Right lobe of liver (tissue), 6 donors: Measurements from ENCODE around the gene MED28. TPM values are rescaled to one million over a fixed set of nuclear protein-coding genes. Genes with fewer than 3 reads are reported as not detected.
A peak's percentile ranks its signal among the peaks of the same experiment; 100 is the strongest.

Experiments
- ATAC-seq, 4 donors: fragments of 200-7000 bp; cut with Tn5 transposase; one replicate each; pipeline ENCODE4 v1.9.1; 2020; ENCODE audit warnings: mild to moderate bottlenecking in 4 of 4, moderate library complexity in 4 of 4
- DNase-seq, 3 donors: peaks; one replicate each; pipeline ENCODE4 v3.0.0-alpha.2; 2020
- H3K27ac ChIP-seq, 3 donors: fragments of 200-600 bp; one replicate each; pipeline ENCODE4 v1.8.0; 2022
- H3K27me3 ChIP-seq, 2 donors: fragments of 200-600 bp; one replicate each; pipeline ENCODE4 v1.8.0; 2022
- H3K36me3 ChIP-seq, 4 donors: fragments of 200-600 bp; sonication (generic) in 1 of 4; one replicate each; pipeline versions ENCODE4 v1.5.1 to v1.8.0; 2017 to 2022; ENCODE audit warnings: control low read depth in 1 of 4
- H3K4me1 ChIP-seq, 4 donors: fragments of 200-600 bp; sonication (generic) in 1 of 4; one replicate each; pipeline versions ENCODE4 v1.5.1 to v1.8.0; 2017 to 2022; ENCODE audit warnings: control low read depth in 1 of 4
- H3K4me3 ChIP-seq, 3 donors: fragments of 200-600 bp; one replicate each; pipeline ENCODE4 v1.8.0; 2022
- H3K9me3 ChIP-seq, 4 donors: fragments of 200-600 bp; sonication (generic) in 1 of 4; one replicate each; pipeline versions ENCODE4 v1.5.1 to v1.8.0; 2017 to 2022; ENCODE audit warnings: control low read depth in 1 of 4
- POLR2A ChIP-seq: fragments of 450-650 bp; IDR thresholded peaks from one replicate; pipeline ENCODE4 v1.6.1; 2017; ENCODE audit warnings: antibody characterized with exemption, mild to moderate bottlenecking
- WGBS: methylation state at CpG from one replicate; pipeline ENCODE4 v1.1.6; 2018; ENCODE audit warnings: low coverage, low lambda C conversion rate; ENCODE audit not compliant: insufficient coverage; ENCODE audit errors: missing lambda C conversion rate; 5-methylcytosine and 5-hydroxymethylcytosine counted together
- intact Hi-C, 2 donors: fragments of 100-400 bp; cut with DNase I; formaldehyde crosslinking; loops; one replicate each; pipeline versions ENCODE4 v1.11.2 to v1.14.1; 2022
- total RNA-seq, 6 experiments: library from RNA; depleted of rRNA in 2 of 6; stranded (reverse); fragments of >200 nt in 2 of 6; fragmentation: NEBNext Ultra II Directional in 3 of 6; extraction: Animal tissue kit (Norgen Biotek cat#: 25700) in 3 of 6; gene quantifications; one replicate each; pipeline versions ENCODE4 v1.1.0 to v1.2.4, GENCODE V29; 2016 to 2023
- TF ChIP-seq, protein P1 (sequence below), 4 donors: fragments of 200-600 bp in 3 of 4; fragments of 450-650 bp in 1 of 4; IDR thresholded peaks; one replicate each; pipeline versions ENCODE4 v1.5.1 to v1.8.0; 2016 to 2022; ENCODE audit warnings: antibody characterized with exemption in 4 of 4, mild to moderate bottlenecking in 2 of 4
- donor health status: DM: no; HTN: yes; CAD: no.
- donor health status: DM: no; HTN: no; CAD: no.
- donor health status: DM: no; HTN: no; CAD: no.
- donor health status: DM: no; HTN: yes; CAD: no.
- donor health status: DM: no; HTN: yes; CAD: no.

The MED28 gene
- total RNA-seq, 6 experiments from 2014 or later: 3.8 to 18.6 (median 15.3) TPM

DNA sequence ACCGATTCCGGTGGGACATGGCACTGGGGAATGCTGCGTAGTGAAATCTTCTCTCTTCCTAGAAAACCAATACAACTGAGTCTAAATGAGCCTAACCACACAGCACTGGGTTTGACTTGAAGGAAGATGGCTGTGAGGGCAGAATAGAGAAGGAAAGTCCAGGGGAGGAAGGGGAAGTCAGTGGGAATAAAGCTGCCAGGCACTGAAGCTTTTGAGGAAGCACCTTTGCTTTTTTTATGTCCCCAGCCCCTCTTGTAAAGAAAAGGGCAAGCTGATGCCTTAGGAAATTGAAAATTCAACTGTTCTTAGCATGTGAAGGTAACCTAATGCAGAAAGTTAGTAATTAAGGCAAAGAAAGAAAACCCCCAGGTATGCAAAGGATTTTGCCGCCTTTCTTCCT, 20.6 kb downstream of the MED28 start:
- Histone ChIP-seq H3K36me3 (peaks cover 0 to 33% (median 9%) of the 10 kb centered on the region in 4 donors), H3K27me3 (no peaks in the 10 kb centered on the region), H3K9me3 (no peaks in the 10 kb centered on the region), H3K4me1 (no peaks in the 10 kb centered on the region), H3K27ac (no peak overlapping the region), H3K4me3 (no peak overlapping the region)
- DNase-seq (no peak), ATAC-seq (no peak)
- intact Hi-C loops: loop anchor here (10.0 kb wide), 1 partner anchor 90 kb away; no protein-coding TSS in a partner anchor
- WGBS: 96% methylated on average over 4 of the region's 4 CpGs
- TF ChIP-seq, protein P1, sequence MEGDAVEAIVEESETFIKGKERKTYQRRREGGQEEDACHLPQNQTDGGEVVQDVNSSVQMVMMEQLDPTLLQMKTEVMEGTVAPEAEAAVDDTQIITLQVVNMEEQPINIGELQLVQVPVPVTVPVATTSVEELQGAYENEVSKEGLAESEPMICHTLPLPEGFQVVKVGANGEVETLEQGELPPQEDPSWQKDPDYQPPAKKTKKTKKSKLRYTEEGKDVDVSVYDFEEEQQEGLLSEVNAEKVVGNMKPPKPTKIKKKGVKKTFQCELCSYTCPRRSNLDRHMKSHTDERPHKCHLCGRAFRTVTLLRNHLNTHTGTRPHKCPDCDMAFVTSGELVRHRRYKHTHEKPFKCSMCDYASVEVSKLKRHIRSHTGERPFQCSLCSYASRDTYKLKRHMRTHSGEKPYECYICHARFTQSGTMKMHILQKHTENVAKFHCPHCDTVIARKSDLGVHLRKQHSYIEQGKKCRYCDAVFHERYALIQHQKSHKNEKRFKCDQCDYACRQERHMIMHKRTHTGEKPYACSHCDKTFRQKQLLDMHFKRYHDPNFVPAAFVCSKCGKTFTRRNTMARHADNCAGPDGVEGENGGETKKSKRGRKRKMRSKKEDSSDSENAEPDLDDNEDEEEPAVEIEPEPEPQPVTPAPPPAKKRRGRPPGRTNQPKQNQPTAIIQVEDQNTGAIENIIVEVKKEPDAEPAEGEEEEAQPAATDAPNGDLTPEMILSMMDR (IDR thresholded peaks at IDR 0.05): no peak
- TF ChIP-seq POLR2A: no peak

DNA sequence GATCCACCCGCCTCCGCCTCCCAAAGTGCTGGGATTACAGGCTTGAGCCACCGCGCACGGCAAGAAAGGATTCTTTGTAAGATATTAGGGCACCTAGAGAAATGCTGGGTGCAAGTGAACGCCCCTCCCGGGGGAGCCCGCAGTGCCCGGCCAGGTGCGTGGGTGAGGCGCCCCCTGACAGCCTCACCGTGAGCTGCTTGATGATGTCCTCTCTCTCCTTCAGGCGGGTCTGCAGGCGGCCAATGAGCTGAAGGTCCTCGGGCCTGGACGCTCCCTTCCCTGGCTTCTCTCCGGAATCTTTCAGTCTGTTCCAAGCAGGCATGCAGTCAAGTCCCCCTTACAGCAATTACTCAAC, 21.9 kb downstream of the MED28 start:
- no peak overlapping the region for H3K4me3 ChIP-seq
- peak; percentile 13 to 45 (median 26) for ATAC-seq
- no peaks in the 10 kb centered on the region for H3K27me3 ChIP-seq
- WGBS: 100% methylated on average over 1 of the region's 17 CpGs
- TF ChIP-seq, protein P1 (IDR thresholded peaks at IDR 0.05): no peak
- no peak for TF ChIP-seq POLR2A
- no peak overlapping the region for H3K27ac ChIP-seq
- H3K4me1 ChIP-seq: no peaks in the 10 kb centered on the region
- intact Hi-C loops: loop anchor here (10.0 kb wide), 1 partner anchor 92 kb away; no protein-coding TSS in a partner anchor
- peaks cover 0 to 31% (median 7%) of the 10 kb centered on the region in 4 donors for H3K36me3 ChIP-seq
- no peaks in the 10 kb centered on the region for H3K9me3 ChIP-seq
- peak in 1 of 3 donors; percentile 33 for DNase-seq

DNA sequence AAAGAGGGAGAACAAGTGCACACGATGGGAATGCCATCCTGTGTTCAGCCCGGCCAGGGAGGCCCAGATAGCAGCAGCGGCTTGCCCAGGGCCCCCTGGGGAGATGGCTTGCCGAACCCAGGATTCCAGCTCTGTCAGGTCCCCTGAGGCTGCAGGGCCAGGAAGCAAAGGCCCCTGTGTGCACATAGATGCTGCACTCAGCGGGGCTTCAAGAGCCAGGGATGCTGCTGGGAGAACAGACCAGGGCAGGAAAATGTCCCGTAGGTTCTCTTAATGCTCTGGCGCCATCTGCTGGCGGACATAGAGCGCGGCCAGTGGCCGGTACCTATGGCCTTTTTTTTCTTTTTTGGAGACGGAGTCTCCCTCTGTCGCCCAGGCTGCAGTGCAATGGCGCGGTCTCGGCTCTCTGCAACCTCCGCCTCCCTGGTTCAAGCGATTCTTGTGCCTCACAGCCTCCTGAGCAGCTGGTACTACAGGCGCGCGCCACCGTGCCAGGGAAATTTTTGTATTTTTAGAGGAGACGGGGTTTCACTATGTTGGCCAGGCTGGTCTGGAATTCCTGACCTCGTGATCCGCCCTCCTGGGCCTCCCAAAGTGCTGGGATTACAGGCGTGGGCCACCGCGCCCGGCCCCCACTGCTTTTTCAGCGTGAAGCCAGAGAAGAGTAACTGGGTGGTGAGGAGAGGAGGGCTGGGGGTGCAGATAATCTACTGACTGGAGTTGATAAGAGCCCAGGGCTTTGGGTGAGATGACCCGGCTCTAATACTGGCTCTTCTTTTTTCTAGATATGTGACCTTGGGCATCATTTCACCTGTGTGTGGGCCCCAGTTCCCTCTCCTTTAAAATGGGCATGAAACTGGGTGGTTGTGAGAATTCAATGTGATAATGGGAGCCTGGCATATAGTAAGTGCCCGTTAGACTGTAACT, 22.5 kb downstream of the MED28 start:
- Histone ChIP-seq H3K4me3 (no peak overlapping the region), H3K36me3 (peaks cover 0 to 25% (median 5%) of the 10 kb centered on the region in 4 donors), H3K27ac (no peak overlapping the region), H3K9me3 (no peaks in the 10 kb centered on the region), H3K4me1 (no peaks in the 10 kb centered on the region), H3K27me3 (no peaks in the 10 kb centered on the region)
- intact Hi-C loops: loop anchor here (10.0 kb wide), 1 partner anchor 92 kb away; no protein-coding TSS in a partner anchor
- 12% methylated on average over 13 of the region's 32 CpGs for WGBS
- DNase-seq (peak; percentile 75 to 82 (median 81)), ATAC-seq (peak; percentile 95 to 98 (median 97))
- TF ChIP-seq, protein P1 (IDR thresholded peaks at IDR 0.05): peak; percentile 83 to 95 (median 94)
- TF ChIP-seq POLR2A: no peak

DNA sequence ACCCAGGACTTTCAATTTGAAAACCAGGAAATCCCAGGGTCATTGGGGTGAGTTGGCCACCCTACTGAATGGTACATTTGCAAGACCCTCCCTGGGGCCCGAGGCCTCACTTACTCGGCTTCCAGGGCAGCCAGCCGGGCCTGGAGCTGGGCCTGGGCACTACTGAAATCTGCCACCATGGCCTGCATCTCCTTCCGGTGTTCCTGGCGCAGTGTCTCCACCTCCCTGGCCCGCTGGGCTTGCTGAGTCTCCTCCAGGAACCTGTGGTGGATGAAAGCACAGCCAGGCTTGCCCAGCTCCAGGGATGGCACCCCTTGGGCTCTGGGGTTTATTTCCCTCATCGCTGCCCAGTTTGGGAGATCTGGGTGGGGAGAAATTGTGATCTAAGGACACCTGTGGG, 24.7 kb downstream of the MED28 start:
- WGBS: no CpG with 5 or more reads among the region's 7 CpGs
- no peak for DNase-seq

More for the DNA sequence above, 24.7 kb downstream of the MED28 start:
- Histone ChIP-seq H3K27me3 (no peaks in the 10 kb centered on the region), H3K4me3 (no peak overlapping the region), H3K4me1 (no peaks in the 10 kb centered on the region), H3K9me3 (no peaks in the 10 kb centered on the region), H3K36me3 (peaks cover 0 to 5% (median 3%) of the 10 kb centered on the region in 4 donors), H3K27ac (no peak overlapping the region)
- TF ChIP-seq POLR2A: no peak
- TF ChIP-seq, protein P1 (IDR thresholded peaks at IDR 0.05): no peak
- no peak for ATAC-seq
- intact Hi-C loops: loop anchor here (10.0 kb wide), 1 partner anchor 94 kb away; no protein-coding TSS in a partner anchor
